Astrocyte (in vitro differentiated cells and primary cell): ENCODE results near the gene MYL7. TPM values are rescaled to one million over a fixed set of nuclear protein-coding genes. Genes with fewer than 3 reads are reported as not detected.

Experiments used
- DNase-seq: peaks from one replicate; pipeline ENCODE4 v3.0.0-alpha.2; 2010; ENCODE audit warnings: low read depth
- FAIRE-seq: peaks from 2 replicates; lab custom pipeline; 2011; peaks lifted over from hg19 to GRCh38; lab: Jason Lieb, UNC
- H2AFZ ChIP-seq: 2 replicates; pipeline ENCODE4 v1.6.0; 2012; ENCODE audit warnings: low read depth, low read length, inconsistent platforms
- H3K27ac ChIP-seq: 2 replicates; pipeline ENCODE4 v1.5.1; 2011; ENCODE audit warnings: low read depth, low read length, inconsistent platforms
- H3K27me3 ChIP-seq: 2 replicates; pipeline ENCODE4 v1.6.0; 2011; ENCODE audit warnings: low read length, inconsistent platforms; ENCODE audit not compliant: insufficient read depth
- H3K36me3 ChIP-seq: 2 replicates; pipeline ENCODE4 v1.5.1; 2011; ENCODE audit warnings: low read length, inconsistent platforms; ENCODE audit not compliant: insufficient read depth
- H3K4me1 ChIP-seq: 2 replicates; pipeline ENCODE4 v1.5.1; 2011; ENCODE audit warnings: low read length, inconsistent platforms; ENCODE audit not compliant: insufficient read depth
- H3K4me2 ChIP-seq: 2 replicates; pipeline ENCODE4 v1.6.0; 2012; ENCODE audit warnings: low read length, inconsistent platforms
- H3K4me3 ChIP-seq: 2 replicates; pipeline ENCODE4 v1.5.1; 2011; ENCODE audit warnings: low read depth, mild to moderate bottlenecking, low read length, inconsistent platforms; ENCODE audit not compliant: insufficient read depth
- H3K79me2 ChIP-seq: 2 replicates; pipeline ENCODE4 v1.6.0; 2012; ENCODE audit warnings: mild to moderate bottlenecking, low read length, inconsistent platforms; ENCODE audit not compliant: insufficient read depth
- H3K9ac ChIP-seq: 2 replicates; pipeline ENCODE4 v1.6.0; 2012; ENCODE audit warnings: mild to moderate bottlenecking, low read length, inconsistent platforms
- H3K9me3 ChIP-seq: 2 replicates; pipeline ENCODE4 v1.5.1; 2012; ENCODE audit warnings: low read depth, mild to moderate bottlenecking, low read length, inconsistent platforms; ENCODE audit not compliant: insufficient read depth
- H4K20me1 ChIP-seq: 2 replicates; pipeline ENCODE4 v1.6.0; 2012; ENCODE audit warnings: low read length, inconsistent platforms; ENCODE audit not compliant: insufficient read depth
- H3K27ac Mint-ChIP-seq: one replicate; pipeline ENCODE4 v1.8.0; 2021; ENCODE audit warnings: mild to moderate bottlenecking, mixed read lengths; ENCODE audit not compliant: unreplicated experiment
- H3K27me3 Mint-ChIP-seq: one replicate; pipeline ENCODE4 v1.8.0; 2021; ENCODE audit warnings: low read depth, mixed read lengths; ENCODE audit not compliant: unreplicated experiment
- H3K36me3 Mint-ChIP-seq: one replicate; pipeline ENCODE4 v1.8.0; 2021; ENCODE audit warnings: low read depth, mixed read lengths; ENCODE audit not compliant: unreplicated experiment
- H3K4me1 Mint-ChIP-seq: one replicate; pipeline ENCODE4 v1.8.0; 2021; ENCODE audit warnings: low read depth, mixed read lengths; ENCODE audit not compliant: unreplicated experiment
- H3K4me3 Mint-ChIP-seq: one replicate; pipeline ENCODE4 v1.8.0; 2021; ENCODE audit warnings: mild to moderate bottlenecking, moderate library complexity, mixed read lengths; ENCODE audit not compliant: unreplicated experiment
- H3K9me3 Mint-ChIP-seq: one replicate; pipeline ENCODE4 v1.8.0; 2021; ENCODE audit warnings: mild to moderate bottlenecking, mixed read lengths; ENCODE audit not compliant: unreplicated experiment
- CTCF ChIP-seq: IDR thresholded peaks from 2 replicates; pipeline ENCODE4 v1.5.1; 2011; ENCODE audit warnings: low read depth, mild to moderate bottlenecking, inconsistent platforms, low read length, moderate library complexity; ENCODE audit not compliant: insufficient read depth
- EZH2 ChIP-seq: IDR thresholded peaks from 2 replicates; pipeline ENCODE4 v1.6.1; 2012; ENCODE audit warnings: mild to moderate bottlenecking, low read length, inconsistent platforms; ENCODE audit not compliant: insufficient read depth
- total RNA-seq: library from RNA; stranded (reverse); gene quantifications from 2 replicates; pipeline ENCODE4 v1.2.1, GENCODE V29; 2021

The MYL7 gene
- total RNA-seq, 1 donor from 2014 or later = 60.0 TPM

GRCh38 chr7:44103566-44103922 is 37.6 kb downstream of the MYL7 start:
- TF ChIP-seq CTCF = no peak
- TF ChIP-seq EZH2 = no peak

GRCh38 chr7:44102846-44103565 is 38.1 kb downstream of the MYL7 start:
- H3K9ac ChIP-seq = no peak overlapping the region
- TF ChIP-seq CTCF (no peak), EZH2 (no peak)
- peaks cover 24% of the 10 kb centered on the region for H4K20me1 ChIP-seq
- Mint-ChIP-seq H3K4me1 (peaks cover 34% of the 10 kb centered on the region), H3K9me3 (no peaks in the 10 kb centered on the region), H3K27ac (peak overlapping the region; percentile 81), H3K27me3 (no peaks in the 10 kb centered on the region), H3K36me3 (peaks cover 6% of the 10 kb centered on the region), H3K4me3 (peak overlapping the region; percentile 66)
- no peak overlapping the region for H3K4me2 ChIP-seq
- no peaks in the 10 kb centered on the region for H3K27me3 ChIP-seq
- no peak overlapping the region for H3K4me3 ChIP-seq
- H3K79me2 ChIP-seq = peaks cover 15% of the 10 kb centered on the region
- peaks cover 29% of the 10 kb centered on the region for H3K4me1 ChIP-seq
- FAIRE-seq = no peak
- H3K27ac ChIP-seq = no peak overlapping the region
- DNase-seq = no peak
- H2AFZ ChIP-seq = peak overlapping the region; percentile 22
- H3K36me3 ChIP-seq = no peaks in the 10 kb centered on the region
- H3K9me3 ChIP-seq = no peaks in the 10 kb centered on the region

More at GRCh38 chr7:44103566-44103922, 37.6 kb downstream of the MYL7 start:
- Histone ChIP-seq H2AFZ (peak overlapping the region; percentile 34), H3K36me3 (no peaks in the 10 kb centered on the region), H3K4me3 (no peak overlapping the region), H3K9me3 (no peaks in the 10 kb centered on the region), H3K9ac (no peak overlapping the region), H3K79me2 (peaks cover 15% of the 10 kb centered on the region), H3K4me1 (peaks cover 29% of the 10 kb centered on the region), H3K27ac (no peak overlapping the region), H3K27me3 (no peaks in the 10 kb centered on the region), H3K4me2 (peak overlapping the region; percentile 50), H4K20me1 (peaks cover 24% of the 10 kb centered on the region)
- Mint-ChIP-seq H3K27me3 (no peaks in the 10 kb centered on the region), H3K9me3 (no peaks in the 10 kb centered on the region), H3K4me3 (peak overlapping the region; percentile 66), H3K4me1 (peaks cover 34% of the 10 kb centered on the region), H3K36me3 (peaks cover 6% of the 10 kb centered on the region), H3K27ac (no peak overlapping the region)
- DNase-seq (no peak), FAIRE-seq (no peak)
